Thymus (tissue), 11 donors: Measurements from ENCODE around the gene CIITA. TPM values are rescaled to one million over a fixed set of nuclear protein-coding genes. Genes with fewer than 3 reads are reported as not detected.

Experiments used
- DNase-seq, 9 donors: peaks; one replicate each; pipeline ENCODE4 v3.0.0-alpha.2; 2013; ENCODE audit warnings: low spot score in 9 of 9, low read depth in 6 of 9, missing footprints in 1 of 9
- H3K27ac ChIP-seq, 2 donors: one replicate each; pipeline ENCODE4 v1.5.1; 2013; ENCODE audit warnings: control low read depth in 1 of 2, low read depth in 1 of 2, low read length in 1 of 2, mild to moderate bottlenecking in 1 of 2, moderate library complexity in 1 of 2
- H3K27me3 ChIP-seq, 2 donors: one replicate each; pipeline ENCODE4 v1.5.1; 2013; ENCODE audit warnings: low read length in 1 of 2; ENCODE audit not compliant: control insufficient read depth in 2 of 2, insufficient read depth in 1 of 2
- H3K36me3 ChIP-seq, 2 donors: one replicate each; pipeline ENCODE4 v1.5.1; 2013; ENCODE audit warnings: low read length in 1 of 2, mild to moderate bottlenecking in 1 of 2, moderate library complexity in 1 of 2; ENCODE audit not compliant: control insufficient read depth in 2 of 2, insufficient read depth in 2 of 2
- H3K4me1 ChIP-seq, 2 donors: one replicate each; pipeline ENCODE4 v1.5.1; 2013; ENCODE audit warnings: low read length in 2 of 2; ENCODE audit not compliant: control insufficient read depth in 2 of 2, insufficient read depth in 2 of 2
- H3K4me3 ChIP-seq, 2 donors: one replicate each; pipeline ENCODE4 v1.5.1; 2013; ENCODE audit warnings: low read length in 2 of 2, control low read depth in 1 of 2, mild to moderate bottlenecking in 1 of 2
- H3K9me3 ChIP-seq, 2 donors: one replicate each; pipeline ENCODE4 v1.5.1; 2013; ENCODE audit warnings: low read length in 1 of 2, mild to moderate bottlenecking in 1 of 2; ENCODE audit not compliant: control insufficient read depth in 2 of 2, insufficient read depth in 1 of 2
- WGBS: extraction: QIAGEN DNeasy Blood & Tissue Kit; methylation state at CpG from one replicate; pipeline ENCODE4 v1.1.7; 2013; 5-methylcytosine and 5-hydroxymethylcytosine counted together
- polyA plus RNA-seq: library from polyadenylated mRNA; stranded (reverse); fragments of 200-250 nt; gene quantifications from one replicate; pipeline ENCODE4 v1.2.3, GENCODE V29; 2013
- total RNA-seq: library from RNA; stranded (reverse); fragments of 120-200 nt; gene quantifications from one replicate; pipeline ENCODE4 v1.2.4, GENCODE V29; 2013
- donor health status: healthy.

CIITA gene
- total and polyA plus RNA-seq, 2 donors: 16.7 to 32.8 TPM

GRCh38 chr16:10870808-10871156, 6.2 kb upstream of the CIITA start:
- no peak for DNase-seq
- 77% methylated on average over 5 of the region's 5 CpGs for WGBS
- H3K36me3 ChIP-seq: no peaks in the 10 kb centered on the region
- no peaks in the 10 kb centered on the region for H3K27me3 ChIP-seq
- H3K9me3 ChIP-seq: no peaks in the 10 kb centered on the region
- peaks cover 0 to 28% of the 10 kb centered on the region in 2 donors for H3K4me1 ChIP-seq
- H3K27ac ChIP-seq: peak overlapping the region in 1 of 2 donors; percentile 43
- H3K4me3 ChIP-seq: no peak overlapping the region

DNA sequence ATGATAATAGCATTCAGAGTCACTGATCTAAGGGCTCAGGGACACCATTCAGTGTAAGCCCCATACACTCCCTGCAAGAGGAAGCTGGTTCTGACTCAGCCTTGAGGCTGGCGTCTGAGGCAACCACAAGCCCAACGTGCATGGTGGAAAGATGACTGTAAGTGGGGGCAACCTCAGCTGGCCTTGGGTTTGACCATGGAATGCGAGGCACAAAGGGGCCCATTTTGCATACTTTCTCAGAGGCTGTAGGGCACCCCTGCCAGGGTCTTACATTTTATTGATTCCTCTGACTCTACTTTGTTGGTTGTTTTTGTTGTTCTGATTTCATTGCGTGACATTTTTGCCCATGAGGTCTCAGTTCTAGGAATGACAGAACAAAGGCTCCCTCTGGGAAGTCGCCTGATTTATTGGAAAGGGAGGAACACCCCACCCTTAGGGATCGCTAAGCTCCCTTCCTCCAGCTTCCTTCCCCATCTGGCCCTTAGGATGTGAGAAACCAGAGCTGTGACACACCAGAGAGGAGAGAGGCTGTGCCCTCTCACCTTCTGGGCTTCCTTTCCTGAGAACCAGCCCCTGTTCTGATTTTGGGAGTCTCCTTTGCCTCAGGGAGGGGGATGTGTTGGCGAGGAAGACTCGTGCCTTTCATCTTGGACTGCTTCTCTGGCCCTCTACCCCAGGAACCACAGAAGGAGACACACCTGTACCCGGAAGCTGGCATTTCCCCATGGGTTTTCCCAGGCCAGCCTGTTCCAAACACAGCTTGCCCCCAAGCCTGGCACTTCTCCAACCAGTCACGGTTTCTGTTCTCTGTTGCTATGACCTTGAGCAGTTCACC, 5.6 kb upstream of the CIITA start:
- H3K9me3 ChIP-seq: no peaks in the 10 kb centered on the region
- no peak overlapping the region for H3K4me3 ChIP-seq
- 25% methylated on average over 10 of the region's 10 CpGs for WGBS
- H3K27me3 ChIP-seq: no peaks in the 10 kb centered on the region
- no peaks in the 10 kb centered on the region for H3K36me3 ChIP-seq
- peak overlapping the region; percentile 55 to 64 for H3K27ac ChIP-seq
- peaks cover 0 to 28% of the 10 kb centered on the region in 2 donors for H3K4me1 ChIP-seq
- no peak for DNase-seq

DNA sequence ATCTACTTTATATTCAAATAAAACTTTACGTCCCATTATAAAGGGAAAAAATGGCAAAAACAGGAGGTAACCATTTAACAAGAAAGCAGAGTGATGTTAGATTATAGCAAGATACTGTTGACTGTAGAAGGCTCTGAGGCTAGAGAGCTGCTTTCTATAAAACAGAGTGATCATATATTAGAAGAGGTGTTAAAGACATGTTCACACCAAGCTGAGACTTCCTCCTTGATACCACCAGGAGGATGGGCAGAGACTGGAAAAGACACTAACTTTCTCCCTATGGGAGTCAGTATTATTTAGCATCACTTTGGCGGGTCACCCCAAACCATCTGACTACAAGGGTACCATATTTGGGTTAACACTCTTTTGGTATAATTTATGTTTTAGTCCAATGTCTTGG, 687 bp upstream of the CIITA start:
- WGBS: 92% methylated on average over 2 of the region's 2 CpGs
- Histone ChIP-seq H3K9me3 (no peaks in the 10 kb centered on the region), H3K27ac (peak overlapping the region in 1 of 2 donors; percentile 30), H3K4me1 (peaks cover 25 to 29% of the 10 kb centered on the region in 2 donors), H3K27me3 (peaks cover 0 to 34% of the 10 kb centered on the region in 2 donors), H3K4me3 (no peak overlapping the region), H3K36me3 (no peaks in the 10 kb centered on the region)
- DNase-seq: no peak

DNA sequence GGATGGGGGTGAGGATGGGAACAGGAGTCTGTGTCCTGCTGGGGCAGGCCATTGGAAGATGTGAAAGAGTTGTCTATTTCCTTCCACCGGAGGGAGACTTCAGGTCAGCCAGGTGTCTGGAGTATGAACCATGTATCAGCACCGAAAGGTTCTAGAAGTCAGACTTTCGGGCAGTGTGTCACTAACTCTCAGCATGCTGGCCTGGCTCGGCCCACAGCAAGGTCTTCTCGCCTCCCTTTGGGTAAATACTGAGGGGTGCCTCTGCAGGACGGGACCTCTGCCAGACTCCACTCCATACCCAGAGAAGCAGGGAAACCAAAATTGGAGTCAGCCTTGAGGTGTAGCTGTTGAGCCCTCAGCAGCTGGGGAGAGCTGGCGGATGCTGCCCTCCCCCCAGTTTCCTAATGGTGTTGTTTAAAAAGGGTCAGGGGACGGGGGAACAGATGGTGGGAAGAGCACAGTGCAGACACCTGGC, 507 bp downstream of the CIITA start:
- Histone ChIP-seq H3K4me1 (peaks cover 25% of the 10 kb centered on the region in 2 donors), H3K27me3 (peaks cover 0 to 34% of the 10 kb centered on the region in 2 donors), H3K27ac (peak overlapping the region in 1 of 2 donors; percentile 66), H3K4me3 (peak overlapping the region; percentile 47 to 51), H3K9me3 (no peaks in the 10 kb centered on the region), H3K36me3 (no peaks in the 10 kb centered on the region)
- no peak for DNase-seq
- 9% methylated on average over 8 of the region's 8 CpGs for WGBS

GRCh38 chr16:10878328-10878643, 1.3 kb downstream of the CIITA start:
- Histone ChIP-seq H3K4me1 (peaks cover 25 to 28% of the 10 kb centered on the region in 2 donors), H3K36me3 (peaks cover 0 to 3% of the 10 kb centered on the region in 2 donors), H3K27me3 (peaks cover 0 to 34% of the 10 kb centered on the region in 2 donors), H3K4me3 (peak overlapping the region; percentile 47 to 51), H3K9me3 (no peaks in the 10 kb centered on the region), H3K27ac (peak overlapping the region in 1 of 2 donors; percentile 66)
- DNase-seq: no peak
- 8% methylated on average over 4 of the region's 4 CpGs for WGBS

GRCh38 chr16:10878644-10879501, 1.9 kb downstream of the CIITA start:
- DNase-seq: no peak
- H3K27ac ChIP-seq: peak overlapping the region; percentile 55 to 66
- peaks cover 0 to 3% of the 10 kb centered on the region in 2 donors for H3K36me3 ChIP-seq
- WGBS: 3% methylated on average over 49 of the region's 49 CpGs
- peaks cover 25 to 30% of the 10 kb centered on the region in 2 donors for H3K4me1 ChIP-seq
- peak overlapping the region; percentile 47 to 51 for H3K4me3 ChIP-seq
- H3K27me3 ChIP-seq: peaks cover 0 to 34% of the 10 kb centered on the region in 2 donors
- H3K9me3 ChIP-seq: no peaks in the 10 kb centered on the region

DNA sequence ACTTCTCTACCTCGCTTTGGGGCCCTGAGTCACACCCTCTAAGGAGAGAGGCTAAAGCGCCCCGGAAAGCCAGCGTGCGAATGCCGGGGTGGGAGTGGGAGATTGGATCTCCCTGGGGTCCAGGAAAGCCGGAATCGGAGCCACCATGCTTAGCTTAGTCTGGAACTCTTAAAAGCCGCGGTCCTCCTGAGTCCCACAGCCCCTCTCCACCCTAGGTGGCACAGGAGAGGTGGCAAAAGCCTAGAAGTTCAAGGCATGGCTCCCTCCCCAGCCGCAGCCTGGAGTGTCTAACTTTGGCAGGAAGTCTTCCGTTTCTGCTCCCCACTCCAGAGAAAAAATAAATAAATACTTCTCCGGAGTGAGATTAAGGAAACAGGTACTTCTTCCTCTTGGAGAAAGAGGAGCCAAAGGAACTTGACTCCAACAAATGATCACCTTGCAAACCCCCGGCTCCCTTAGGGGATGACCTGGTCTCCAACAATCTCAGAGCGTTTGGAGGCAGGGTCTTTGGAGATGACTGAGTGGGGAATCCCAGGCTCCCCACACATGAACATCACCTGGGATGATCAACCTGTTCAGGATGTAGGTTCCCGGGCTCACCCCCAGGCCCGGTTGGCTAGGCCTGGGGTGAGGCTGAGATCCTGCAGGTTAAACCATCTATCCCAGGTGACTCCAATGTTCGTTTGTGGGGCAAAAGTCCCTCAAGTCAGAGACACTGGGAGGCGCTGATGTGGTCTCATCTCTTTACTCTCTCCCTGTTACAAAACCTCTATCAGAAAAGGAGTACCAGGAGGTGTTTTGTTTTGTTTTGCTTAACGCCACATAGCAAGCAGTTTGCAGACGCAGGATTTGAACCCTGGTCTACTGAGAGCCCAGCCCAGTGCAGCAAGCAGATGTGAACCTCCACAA, 2.9 kb downstream of the CIITA start:
- Histone ChIP-seq H3K9me3 (no peaks in the 10 kb centered on the region), H3K27ac (peak overlapping the region; percentile 55 to 66), H3K4me1 (peaks cover 25 to 30% of the 10 kb centered on the region in 2 donors), H3K36me3 (peaks cover 0 to 3% of the 10 kb centered on the region in 2 donors), H3K4me3 (peak overlapping the region; percentile 47 to 51), H3K27me3 (peaks cover 0 to 34% of the 10 kb centered on the region in 2 donors)
- WGBS: 37% methylated on average over 21 of the region's 21 CpGs
- DNase-seq: no peak

- H3K4me3 ChIP-seq: no peak overlapping the region
- H3K4me1 ChIP-seq: peaks cover 25 to 35% of the 10 kb centered on the region in 2 donors
- H3K36me3 ChIP-seq: peaks cover 0 to 3% of the 10 kb centered on the region in 2 donors
- H3K27me3 ChIP-seq: peaks cover 0 to 34% of the 10 kb centered on the region in 2 donors
- WGBS: 70% methylated on average over 10 of the region's 10 CpGs
- H3K27ac ChIP-seq: peak overlapping the region; percentile 8 to 45
- DNase-seq: no peak
- no peaks in the 10 kb centered on the region for H3K9me3 ChIP-seq
Observed at GRCh38 chr16:10880594-10881452, 3.8 kb downstream of the CIITA start.
